ENCODE measurements around the gene IL32. TPM values are rescaled to one million over a fixed set of nuclear protein-coding genes. Genes with fewer than 3 reads are reported as not detected.
"Not testable (repeated sequence)": the region's sequence is repeated elsewhere in the genome, so short reads cannot be mapped to it uniquely, and the experiment has no call there.

The IL32 gene
- total and polyA plus RNA-seq, 2 donors, result 18.1 to 28.0 TPM

DNA sequence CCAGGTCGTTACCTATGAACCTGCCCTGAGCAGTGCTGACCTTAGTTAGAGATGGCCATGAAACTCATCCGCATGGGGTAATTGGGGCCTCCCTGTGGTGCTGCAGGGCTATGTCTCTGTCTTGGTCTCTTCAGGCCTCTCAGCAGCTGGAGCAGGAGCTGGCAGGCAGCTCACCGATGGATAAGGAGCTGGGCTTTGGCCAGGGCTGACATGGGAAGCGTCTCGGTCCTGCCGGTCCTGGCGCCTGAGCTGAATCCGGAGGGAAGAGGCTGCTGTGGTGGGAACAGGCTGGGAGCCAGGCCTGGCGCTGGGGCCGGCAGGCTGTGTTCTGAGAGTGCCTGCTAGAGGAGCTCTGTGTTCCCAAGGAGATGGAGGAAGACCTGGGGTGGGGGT is 10.1 kb downstream of the IL32 start:
- Histone ChIP-seq H3K36me3 (ENCODE audit: insufficient read depth) (no peaks in the 10 kb centered on the region), H3K4me3 (ENCODE audit: low read depth, low read length) (no peak overlapping the region), H3K27ac (ENCODE audit: low read depth) (no peak overlapping the region), H3K4me1 (ENCODE audit: insufficient read depth) (no peaks in the 10 kb centered on the region)
- 13% methylated on average over 10 of the region's 10 CpGs for WGBS
- no peak for DNase-seq (ENCODE audit: extremely low spot score)

DNA sequence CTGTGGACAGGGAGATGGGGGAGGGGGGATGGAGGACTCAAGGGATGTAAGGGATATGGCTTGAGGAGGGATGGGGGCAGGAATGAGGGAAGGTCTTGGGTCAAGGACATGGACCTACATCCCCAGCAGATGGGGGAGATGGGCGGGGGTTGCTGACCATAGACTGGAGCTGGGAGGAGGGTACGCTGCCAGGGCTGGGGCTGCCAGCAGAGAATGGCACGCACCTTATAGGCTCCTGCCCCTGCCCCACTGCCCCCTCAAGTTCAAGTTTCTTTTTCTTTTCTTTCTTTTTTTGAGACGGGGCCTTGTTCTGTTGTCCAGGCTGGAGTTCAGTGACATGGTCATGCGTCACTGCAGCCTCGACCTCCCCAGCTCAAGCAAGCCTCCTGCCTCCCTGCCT is 10.5 kb downstream of the IL32 start:
- not testable (repeated sequence) for H3K4me3 ChIP-seq (ENCODE audit: low read depth, low read length); DNase-seq (ENCODE audit: extremely low spot score); H3K4me1 ChIP-seq (ENCODE audit: insufficient read depth); H3K27ac ChIP-seq (ENCODE audit: low read depth); H3K36me3 ChIP-seq (ENCODE audit: insufficient read depth)
- 75% methylated on average over 6 of the region's 6 CpGs for WGBS

DNA sequence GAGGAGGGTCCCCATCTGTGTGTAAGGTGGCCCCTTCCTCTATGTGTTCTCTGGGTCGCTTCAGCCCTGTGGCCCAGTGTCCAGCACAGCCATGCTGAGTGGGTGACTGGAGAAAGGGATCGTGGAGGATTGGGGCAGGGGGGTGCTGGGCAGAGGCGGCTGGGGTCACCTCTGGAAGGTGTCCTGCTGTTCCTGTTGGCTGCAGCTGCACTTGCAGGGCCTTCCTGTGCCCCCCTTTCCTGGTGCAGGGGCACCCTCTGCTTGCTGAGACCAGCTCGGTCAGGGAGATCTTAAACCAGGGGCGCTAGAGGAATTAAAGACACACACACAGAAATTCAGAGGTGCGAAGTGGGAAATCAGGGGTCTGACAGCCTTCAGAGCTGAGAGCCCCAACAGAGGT is 11.1 kb downstream of the IL32 start:
- 75% methylated on average over 6 of the region's 6 CpGs for whole genome bisulfite sequencing

DNA sequence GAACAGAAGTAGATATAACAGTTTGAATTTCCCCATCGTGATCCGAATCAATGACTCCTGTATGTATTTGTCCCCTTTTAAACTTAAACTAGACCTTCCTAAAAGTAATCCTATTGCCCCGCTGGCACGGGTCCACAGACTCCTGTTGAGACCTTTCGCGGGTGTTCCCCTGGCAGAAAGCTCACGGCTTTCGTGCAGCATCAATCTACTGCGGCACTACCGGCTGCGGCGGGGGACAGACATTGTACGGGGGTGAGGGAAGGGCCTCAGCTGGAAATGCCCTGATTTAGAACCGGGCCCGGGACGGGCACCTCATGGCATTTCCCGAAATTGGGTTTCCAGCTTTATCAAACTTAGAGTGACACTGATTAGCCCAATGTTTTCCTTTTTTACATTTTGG is 14.6 kb downstream of the IL32 start:
- Histone ChIP-seq H3K36me3 (ENCODE audit: insufficient read depth) (no peaks in the 10 kb centered on the region), H3K4me1 (ENCODE audit: insufficient read depth) (no peaks in the 10 kb centered on the region), H3K27ac (ENCODE audit: low read depth) (no peak overlapping the region), H3K4me3 (ENCODE audit: low read depth, low read length) (no peak overlapping the region)
- WGBS, result 84% methylated on average over 17 of the region's 17 CpGs
- no peak for DNase-seq (ENCODE audit: extremely low spot score)

More for the DNA sequence above, 11.1 kb downstream of the IL32 start:
- Histone ChIP-seq H3K4me3 (ENCODE audit: low read depth, low read length) (no peak overlapping the region), H3K4me1 (ENCODE audit: insufficient read depth) (no peaks in the 10 kb centered on the region), H3K36me3 (ENCODE audit: insufficient read depth) (no peaks in the 10 kb centered on the region), H3K27ac (ENCODE audit: low read depth) (no peak overlapping the region)
- DNase-seq (ENCODE audit: extremely low spot score), result no peak

DNA sequence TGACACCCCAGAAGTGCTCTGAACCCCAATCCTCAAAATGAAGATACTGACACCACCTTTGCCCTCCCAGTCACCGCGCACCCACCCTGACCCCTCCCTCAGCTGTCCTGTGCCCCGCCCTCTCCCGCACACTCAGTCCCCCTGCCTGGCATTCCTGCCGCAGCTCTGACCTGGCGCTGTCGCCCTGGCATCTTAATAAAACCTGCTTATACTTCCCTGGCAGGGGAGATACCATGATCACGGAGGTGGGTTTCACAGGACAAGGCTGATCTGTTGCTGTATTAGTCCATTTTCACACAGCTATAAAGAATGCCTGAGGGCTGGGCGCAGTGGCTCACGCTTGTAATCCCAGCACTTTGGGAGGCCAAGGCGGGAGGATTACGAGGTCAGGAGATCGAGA is 16.5 kb downstream of the IL32 start:
- DNase-seq (ENCODE audit: extremely low spot score); H3K36me3 ChIP-seq (ENCODE audit: insufficient read depth); H3K4me1 ChIP-seq (ENCODE audit: insufficient read depth); H3K27ac ChIP-seq (ENCODE audit: low read depth); H3K4me3 ChIP-seq (ENCODE audit: low read depth, low read length): not testable (repeated sequence)
- WGBS, result 90% methylated on average over 13 of the region's 13 CpGs

DNA sequence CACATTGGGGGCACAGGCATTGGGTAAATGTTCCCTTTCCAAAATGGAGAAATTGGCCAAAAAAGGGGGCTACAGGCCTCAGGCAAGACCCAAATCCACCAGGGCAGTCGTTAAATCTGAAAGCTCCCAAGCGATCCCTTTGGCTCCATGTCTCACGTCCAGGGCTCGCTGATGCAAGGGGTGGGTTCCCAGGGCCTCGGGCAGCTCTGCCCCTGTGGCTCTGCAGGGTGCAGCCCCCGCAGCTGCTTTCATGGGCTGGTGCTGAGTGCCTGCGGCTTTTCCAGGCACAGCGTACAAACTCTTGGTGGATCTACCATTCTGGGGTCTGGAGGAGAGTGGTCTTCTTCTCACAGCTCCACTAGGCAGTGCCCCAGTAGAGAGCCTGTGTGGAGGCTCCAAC is 18.0 kb downstream of the IL32 start:
- H3K36me3 ChIP-seq (ENCODE audit: insufficient read depth); H3K4me3 ChIP-seq (ENCODE audit: low read depth, low read length); H3K4me1 ChIP-seq (ENCODE audit: insufficient read depth); DNase-seq (ENCODE audit: extremely low spot score); H3K27ac ChIP-seq (ENCODE audit: low read depth): not testable (repeated sequence)
- 89% methylated on average over 8 of the region's 8 CpGs for WGBS

DNA sequence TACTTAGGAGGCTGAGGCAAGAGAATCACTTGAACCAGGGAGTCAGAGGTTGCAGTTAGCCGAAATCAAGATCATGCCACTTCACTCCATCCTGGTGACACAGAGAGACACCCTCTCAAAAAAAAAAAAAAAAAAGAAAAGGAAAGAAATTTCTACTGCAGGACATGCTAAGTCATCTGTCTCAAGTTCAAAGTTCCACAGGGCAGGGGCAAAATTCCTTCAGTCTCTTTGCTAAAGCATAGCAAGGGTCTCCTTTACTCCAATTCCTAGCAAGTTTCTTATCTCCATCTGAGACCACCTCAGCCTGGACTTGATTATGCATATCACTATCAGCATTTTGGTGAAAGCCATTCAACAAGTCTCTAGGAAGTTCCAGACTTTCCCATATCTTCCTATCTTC is 19.1 kb downstream of the IL32 start:
- Histone ChIP-seq H3K4me1 (ENCODE audit: insufficient read depth) (no peaks in the 10 kb centered on the region), H3K27ac (ENCODE audit: low read depth) (no peak overlapping the region), H3K36me3 (ENCODE audit: insufficient read depth) (no peaks in the 10 kb centered on the region), H3K4me3 (ENCODE audit: low read depth, low read length) (no peak overlapping the region)
- WGBS, result 94% methylated on average over 1 of the region's 1 CpG
- no peak for DNase-seq (ENCODE audit: extremely low spot score)

DNA sequence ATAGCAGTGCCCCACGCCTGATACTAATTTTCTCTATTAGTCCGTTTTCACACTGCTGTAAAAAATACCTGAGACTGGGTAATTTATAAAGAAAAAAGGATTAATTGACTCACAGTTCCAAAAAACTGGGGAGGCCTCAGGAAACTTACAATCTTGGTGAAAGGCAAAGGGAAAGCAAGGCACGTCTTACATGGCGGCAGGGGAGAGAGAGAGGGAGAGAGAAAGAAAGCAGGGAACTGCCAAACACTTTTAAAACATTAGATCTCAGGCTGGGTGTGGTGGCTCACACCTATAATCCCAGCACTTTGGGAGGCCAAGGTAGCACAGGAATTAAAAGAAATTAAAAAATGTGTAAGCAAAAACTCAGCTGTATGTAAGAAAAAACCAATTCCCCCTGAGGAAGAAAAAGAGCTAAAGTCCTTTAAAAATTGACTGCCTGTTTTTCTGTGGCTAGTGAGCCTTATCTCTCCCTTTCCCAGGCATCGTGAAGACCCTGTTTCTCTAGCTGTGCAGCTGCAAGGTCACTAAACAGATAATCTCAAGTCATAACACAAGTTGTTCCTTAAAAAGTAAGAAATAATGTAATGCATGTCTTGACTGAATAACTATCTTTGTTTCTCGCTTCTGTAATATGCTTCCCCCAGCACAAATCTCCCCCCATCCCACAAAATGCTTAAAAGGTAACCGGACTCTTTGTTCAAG is 19.7 kb downstream of the IL32 start:
- no peaks in the 10 kb centered on the region for H3K4me1 ChIP-seq (ENCODE audit: insufficient read depth)
- H3K4me3 ChIP-seq (ENCODE audit: low read depth, low read length), result no peak overlapping the region
- DNase-seq (ENCODE audit: extremely low spot score), result no peak
- no peaks in the 10 kb centered on the region for H3K36me3 ChIP-seq (ENCODE audit: insufficient read depth)
- H3K27ac ChIP-seq (ENCODE audit: low read depth), result no peak overlapping the region
- 69% methylated on average over 7 of the region's 7 CpGs for WGBS

DNA sequence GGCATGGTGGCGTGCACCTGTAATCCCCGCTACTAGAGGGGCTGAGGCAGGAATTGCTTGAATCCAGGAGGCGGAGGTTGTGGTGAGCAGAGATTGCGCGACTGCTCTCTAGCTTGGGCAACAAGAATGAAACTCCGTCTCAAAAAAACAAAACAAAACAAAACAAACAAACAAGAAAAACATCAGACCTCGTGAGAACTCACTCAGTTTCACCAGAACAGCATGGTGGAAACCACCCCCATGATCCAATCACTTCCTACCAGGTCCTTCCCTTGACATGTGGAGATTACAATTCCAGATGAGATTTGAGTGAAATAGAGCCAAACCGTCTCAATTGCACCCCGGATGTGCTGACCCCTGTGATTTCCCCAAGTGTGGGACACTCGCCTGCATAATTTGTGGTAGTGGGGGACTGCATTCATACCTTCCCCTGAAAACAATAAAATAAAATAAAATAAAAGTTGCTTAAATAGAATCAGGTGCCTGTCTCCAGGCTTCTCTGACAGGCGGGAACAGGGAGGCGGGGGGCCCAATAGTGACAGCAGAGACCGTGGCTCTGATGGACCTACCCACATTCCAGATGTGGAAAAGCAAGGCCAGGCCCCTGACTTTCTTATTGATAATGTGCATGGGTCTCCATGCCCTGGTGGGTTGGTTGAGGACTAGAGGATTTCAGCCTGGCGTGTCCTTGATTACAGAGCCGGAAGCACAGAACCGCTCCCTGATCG is 20.6 kb downstream of the IL32 start:
- no peaks in the 10 kb centered on the region for H3K36me3 ChIP-seq (ENCODE audit: insufficient read depth)
- no peak for DNase-seq (ENCODE audit: extremely low spot score)
- H3K4me1 ChIP-seq (ENCODE audit: insufficient read depth), result no peaks in the 10 kb centered on the region
- 87% methylated on average over 17 of the region's 17 CpGs for WGBS
- no peak overlapping the region for H3K27ac ChIP-seq (ENCODE audit: low read depth)
- H3K4me3 ChIP-seq (ENCODE audit: low read depth, low read length), result no peak overlapping the region

DNA sequence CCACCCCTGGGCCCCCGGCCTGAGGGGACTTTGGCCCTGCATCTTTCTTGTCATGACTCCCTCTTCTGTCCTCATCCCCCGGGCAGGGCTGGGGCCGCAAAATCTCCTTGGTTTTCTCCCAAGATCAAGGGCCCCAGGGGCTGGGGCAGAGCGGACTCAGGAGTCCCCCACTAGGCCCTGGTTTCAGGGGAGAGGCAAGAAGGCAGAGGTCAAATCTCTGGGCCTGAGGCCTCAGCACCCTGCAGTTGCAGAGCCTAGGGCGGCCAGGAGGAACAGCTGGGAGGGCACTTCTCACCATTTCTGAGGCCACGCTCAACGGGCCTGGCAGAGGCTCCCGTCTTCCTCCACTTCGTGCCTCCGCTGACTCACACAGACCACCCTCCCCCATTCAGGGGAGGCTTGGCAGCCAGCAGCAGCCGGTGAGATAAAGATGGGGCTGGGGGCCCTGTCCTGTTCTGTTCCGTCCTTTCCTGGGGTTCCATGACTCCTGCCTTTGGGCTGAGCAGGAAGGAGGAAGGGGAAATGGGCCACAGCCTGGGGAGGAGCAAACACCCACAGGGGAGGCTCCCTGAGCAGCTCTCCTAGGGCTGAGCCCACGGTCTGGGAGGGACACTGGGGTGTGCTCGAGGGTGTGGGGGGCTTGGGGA is 21.3 kb downstream of the IL32 start:
- DNase-seq (ENCODE audit: extremely low spot score), result no peak
- 65% methylated on average over 14 of the region's 14 CpGs for WGBS
- no peak overlapping the region for H3K4me3 ChIP-seq (ENCODE audit: low read depth, low read length)
- H3K27ac ChIP-seq (ENCODE audit: low read depth), result no peak overlapping the region
- no peaks in the 10 kb centered on the region for H3K4me1 ChIP-seq (ENCODE audit: insufficient read depth)
- H3K36me3 ChIP-seq (ENCODE audit: insufficient read depth), result no peaks in the 10 kb centered on the region

DNA sequence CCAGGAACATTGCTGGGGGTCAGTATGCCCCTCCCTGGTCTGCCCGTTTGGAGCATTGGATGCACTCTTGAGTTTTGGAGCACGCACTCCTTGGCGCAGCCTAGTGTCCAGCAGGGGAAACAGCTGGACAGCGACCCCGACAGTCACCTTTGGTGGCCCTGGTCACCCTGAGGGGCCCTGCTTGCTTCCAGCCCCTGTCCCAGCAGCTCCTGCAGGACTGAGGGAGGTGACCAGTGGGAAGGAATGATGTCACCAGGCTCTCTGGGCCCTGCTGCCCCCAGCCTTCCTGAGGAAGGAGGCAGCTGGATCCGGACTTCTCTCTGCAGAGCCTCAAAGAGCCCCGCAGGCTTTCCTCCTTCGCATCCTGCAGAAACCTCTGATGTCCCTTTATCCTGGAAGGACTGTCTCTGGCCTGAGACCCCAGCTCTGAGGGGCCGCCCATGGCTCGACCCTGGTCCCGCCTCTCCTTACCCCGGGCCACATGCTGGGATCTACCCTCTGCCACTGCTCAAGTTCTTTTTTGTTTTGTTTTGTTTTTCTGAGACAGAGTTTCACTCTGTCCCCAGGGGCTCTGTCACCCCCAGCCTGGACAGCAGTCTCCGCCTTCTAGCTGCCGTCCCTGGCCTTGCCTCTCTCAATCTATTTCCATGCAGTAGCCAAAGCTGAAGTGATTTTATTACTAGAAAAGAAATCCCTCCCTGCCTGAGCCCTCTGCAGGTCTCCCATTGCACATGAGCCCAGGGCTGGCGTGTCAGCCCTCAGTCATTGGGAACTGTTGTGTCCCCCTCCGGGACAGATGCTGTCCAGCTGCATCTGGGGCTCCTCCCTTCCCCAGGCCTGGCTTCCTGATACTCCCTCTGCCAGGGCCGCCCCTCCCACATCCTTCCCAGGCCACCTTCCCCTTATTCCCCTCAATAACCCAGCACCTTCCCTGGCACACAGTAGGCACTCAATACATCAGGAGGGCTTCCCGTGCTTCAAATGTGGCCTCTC is 22.1 kb downstream of the IL32 start:
- no peak overlapping the region for H3K4me3 ChIP-seq (ENCODE audit: low read depth, low read length)
- H3K4me1 ChIP-seq (ENCODE audit: insufficient read depth), result no peaks in the 10 kb centered on the region
- DNase-seq (ENCODE audit: extremely low spot score), result no peak
- no peaks in the 10 kb centered on the region for H3K36me3 ChIP-seq (ENCODE audit: insufficient read depth)
- WGBS, result 61% methylated on average over 18 of the region's 18 CpGs
- no peak overlapping the region for H3K27ac ChIP-seq (ENCODE audit: low read depth)

DNA sequence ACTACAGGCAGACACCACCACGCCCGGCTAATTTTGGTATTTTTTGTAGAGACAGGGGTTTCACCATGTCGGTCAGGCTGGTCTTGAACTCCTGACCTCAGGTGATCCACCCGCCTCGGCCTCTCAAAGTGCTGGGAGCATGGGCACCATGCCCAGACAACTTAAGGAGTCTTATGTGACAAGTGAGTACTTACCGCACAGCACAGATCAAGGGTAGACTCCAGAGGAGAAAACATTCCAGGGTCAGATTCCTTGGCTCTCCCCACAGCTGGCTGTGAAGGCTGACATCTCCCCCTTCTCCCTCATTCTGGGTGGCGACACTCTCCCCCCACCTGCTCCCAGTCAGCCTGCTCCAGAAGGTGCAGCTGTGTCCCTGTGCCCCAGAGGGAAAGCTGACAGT is 23.0 kb downstream of the IL32 start:
- WGBS, result 57% methylated on average over 7 of the region's 7 CpGs
- no peak for DNase-seq (ENCODE audit: extremely low spot score)
- no peak overlapping the region for H3K4me3 ChIP-seq (ENCODE audit: low read depth, low read length)
- H3K36me3 ChIP-seq (ENCODE audit: insufficient read depth), result no peaks in the 10 kb centered on the region
- no peaks in the 10 kb centered on the region for H3K4me1 ChIP-seq (ENCODE audit: insufficient read depth)
- H3K27ac ChIP-seq (ENCODE audit: low read depth), result no peak overlapping the region
